Hematopoietic multipotent progenitor cell (in vitro differentiated cells): Measurements from ENCODE around the gene PARVG. TPM values are rescaled to one million over a fixed set of nuclear protein-coding genes. Genes with fewer than 3 reads are reported as not detected.
A peak's percentile ranks its signal among the peaks of the same experiment; 100 is the strongest.

Source experiments
- DNase-seq, 3 donors: peaks; one replicate each; pipeline ENCODE4 v3.0.0-alpha.2; 2011 to 2015; ENCODE audit warnings: low read depth in 2 of 3, low spot score in 2 of 3
- total RNA-seq: library from RNA; depleted of rRNA; stranded (reverse); fragments of >200 nt; gene quantifications from one replicate; pipeline ENCODE4 v1.2.3, GENCODE V29; 2012

PARVG gene
- total RNA-seq, 1 donor: 133 TPM

- no peak for DNase-seq
Measured at GRCh38 chr22:44193535-44193891, 12.8 kb downstream of the PARVG start.

- DNase-seq: no peak
Measured at GRCh38 chr22:44194569-44194968, 13.8 kb downstream of the PARVG start.

- no peak for DNase-seq
Measured at GRCh38 chr22:44195189-44195871, 14.6 kb downstream of the PARVG start.

- no peak for DNase-seq
Measured at GRCh38 chr22:44196241-44196640, 15.5 kb downstream of the PARVG start.

GRCh38 chr22:44196731-44197131, 16.0 kb downstream of the PARVG start:
- no peak for DNase-seq

GRCh38 chr22:44197271-44197670, 16.5 kb downstream of the PARVG start:
- DNase-seq: no peak

GRCh38 chr22:44199164-44199563, 18.4 kb downstream of the PARVG start:
- DNase-seq: no peak

- no peak for DNase-seq
Measured at GRCh38 chr22:44199866-44200265, 19.1 kb downstream of the PARVG start.

GRCh38 chr22:44200451-44200850, 19.7 kb downstream of the PARVG start:
- DNase-seq: no peak

- peak in 2 of 3 donors; percentile 7 to 33 for DNase-seq
Measured at GRCh38 chr22:44200855-44201550, 20.3 kb downstream of the PARVG start.

GRCh38 chr22:44201665-44202064, 20.9 kb downstream of the PARVG start:
- no peak for DNase-seq

GRCh38 chr22:44202261-44202789, 21.6 kb downstream of the PARVG start:
- no peak for DNase-seq

GRCh38 chr22:44203203-44203602, 22.5 kb downstream of the PARVG start:
- DNase-seq: no peak

GRCh38 chr22:44204739-44205515, 24.2 kb downstream of the PARVG start:
- no peak for DNase-seq

GRCh38 chr22:44205516-44206329, 25.0 kb downstream of the PARVG start:
- DNase-seq: no peak

GRCh38 chr22:44206330-44206645, 25.6 kb downstream of the PARVG start:
- no peak for DNase-seq

- DNase-seq: no peak
Measured at GRCh38 chr22:44206696-44207095, 26.0 kb downstream of the PARVG start.

- no peak for DNase-seq
Measured at GRCh38 chr22:44207173-44207980, 26.7 kb downstream of the PARVG start.

- no peak for DNase-seq
Measured at GRCh38 chr22:44207981-44208317, 27.2 kb downstream of the PARVG start.

GRCh38 chr22:44209343-44209742, 28.6 kb downstream of the PARVG start:
- no peak for DNase-seq
